ENCODE measurements around the gene ZNF75A. TPM values are rescaled to one million over a fixed set of nuclear protein-coding genes. Genes with fewer than 3 reads are reported as not detected.

Gene ZNF75A
- total RNA-seq, 5 donors from 2014 or later (not counting 1 experiment from before 2014, with no cell fraction given) = 46.0 to 68.7 (median 60.3) TPM

DNA sequence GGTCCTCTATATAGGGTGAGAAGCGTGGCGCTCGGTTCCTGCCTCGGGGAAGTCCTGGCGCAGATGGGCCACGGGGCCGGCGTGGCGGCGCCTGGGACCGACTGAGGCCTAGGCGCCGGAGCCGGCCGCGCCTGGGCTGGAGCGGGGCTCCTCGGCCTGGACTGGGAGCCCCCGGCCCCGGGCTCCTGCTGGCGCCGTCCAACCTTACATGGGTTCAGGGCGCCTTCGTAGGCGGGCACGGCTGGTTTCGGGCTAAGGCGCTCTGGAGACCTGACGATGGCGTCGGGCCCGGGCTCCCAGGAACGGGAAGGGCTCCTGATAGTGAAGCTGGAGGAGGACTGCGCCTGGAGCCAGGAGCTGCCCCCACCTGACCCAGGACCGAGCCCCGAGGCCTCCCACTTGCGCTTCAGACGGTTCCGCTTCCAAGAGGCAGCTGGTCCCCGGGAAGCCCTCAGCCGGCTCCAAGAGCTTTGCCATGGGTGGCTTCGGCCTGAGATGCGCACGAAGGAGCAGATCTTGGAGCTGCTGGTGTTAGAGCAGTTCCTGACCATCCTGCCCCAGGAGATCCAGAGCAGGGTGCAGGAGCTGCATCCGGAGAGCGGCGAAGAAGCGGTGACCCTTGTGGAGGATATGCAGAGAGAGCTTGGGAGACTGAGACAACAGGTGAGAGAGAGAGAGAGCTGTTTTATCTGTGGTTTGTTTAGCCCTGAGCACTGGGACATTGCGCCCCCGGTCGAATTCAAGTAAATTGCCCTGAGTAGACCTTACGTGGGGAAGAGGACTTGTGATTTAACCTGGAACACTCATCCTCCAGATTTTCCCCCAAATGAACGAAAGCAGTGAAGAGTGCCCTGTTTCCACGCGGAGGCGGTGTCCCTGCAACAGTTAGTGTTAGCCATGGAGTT lies 21.5 kb upstream of the ZNF75A start:
- DNase-seq = peak in 1 of 35 experiments; percentile 13
- Mint-ChIP-seq H3K36me3 (peaks cover 43% of the 10 kb centered on the region), H3K9me3 (peaks cover 0 to 9% (median 7%) of the 10 kb centered on the region in 3 donors), H3K4me3 (peak overlapping the region; percentile 85 to 95 (median 93)), H3K27me3 (peaks cover 0 to 1% of the 10 kb centered on the region in 2 donors), H3K4me1 (peaks cover 32 to 46% (median 35%) of the 10 kb centered on the region in 3 donors), H3K27ac (peak overlapping the region; percentile 97 to 98)
- Histone ChIP-seq H3K27ac (ENCODE audit: low read length) (peak overlapping the region; percentile 97), H3K27me3 (replicated peaks in 1 of 2; ENCODE audit: control insufficient read depth in 2 of 2, extremely low read depth in 1 of 2, insufficient read depth in 2 of 2, low read length in 1 of 2) (peaks cover 0 to 12% of the 10 kb centered on the region in 2 experiments), H3K9me3 (peaks cover 7% of the 10 kb centered on the region), H3K36me3 (ENCODE audit: control insufficient read depth in 2 of 2, extremely low read depth in 1 of 2, insufficient read depth in 1 of 2, low read length in 1 of 2) (peaks cover 9 to 27% of the 10 kb centered on the region in 2 donors), H3K4me3 (ENCODE audit: control insufficient read depth in 1 of 2, extremely low read depth in 1 of 2, low read length in 1 of 2) (peak overlapping the region; percentile 80 to 96), H3K4me1 (ENCODE audit: control insufficient read depth in 1 of 2, extremely low read depth in 1 of 2, insufficient read depth in 2 of 2, low read length in 2 of 2) (peaks cover 12 to 32% of the 10 kb centered on the region in 2 experiments)
- 1% methylated on average over 47 of the region's 56 CpGs for WGBS (ENCODE audit: insufficient coverage)
- no peak for ATAC-seq (replicated peaks in 1 of 4)
- ChIA-PET POLR2A (interaction anchor here in 1 of 2 donors (0.6 to 1.1 kb wide), 3 partner anchors 152 to 1319 kb away, joined by 3 to 4 read pairs (median 3); partner anchors contain the start of gene RPS2), CTCF (no interaction called here)

DNA sequence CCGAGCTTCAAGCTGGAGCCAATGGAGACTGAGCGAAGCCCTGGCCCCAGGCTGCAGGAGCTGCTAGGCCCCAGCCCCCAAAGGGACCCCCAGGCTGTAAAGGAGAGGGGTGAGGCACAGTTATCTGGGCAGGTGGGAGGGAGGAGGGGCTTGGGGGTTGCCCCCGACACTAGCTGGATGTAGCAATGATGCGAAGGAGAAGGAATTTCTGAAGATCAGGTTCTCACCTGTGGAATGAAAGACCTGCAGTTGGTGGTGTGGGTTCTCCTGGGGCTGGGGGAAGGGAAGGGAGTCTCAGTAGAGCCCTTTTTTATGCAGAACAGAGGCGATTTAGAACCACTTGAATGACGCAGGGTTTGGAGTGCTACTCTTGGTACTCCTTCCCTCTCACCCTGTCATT lies 20.2 kb upstream of the ZNF75A start:
- peaks cover 0 to 18% (median 7%) of the 10 kb centered on the region in 3 donors for H3K9me3 Mint-ChIP-seq
- Histone ChIP-seq H3K27me3 (replicated peaks in 1 of 2; ENCODE audit: control insufficient read depth in 2 of 2, extremely low read depth in 1 of 2, insufficient read depth in 2 of 2, low read length in 1 of 2) (peaks cover 0 to 4% of the 10 kb centered on the region in 2 experiments), H3K9me3 (peaks cover 10% of the 10 kb centered on the region), H3K4me1 (ENCODE audit: control insufficient read depth in 1 of 2, extremely low read depth in 1 of 2, insufficient read depth in 2 of 2, low read length in 2 of 2) (peaks cover 12 to 32% of the 10 kb centered on the region in 2 experiments), H3K27ac (ENCODE audit: low read length) (no peak overlapping the region), H3K36me3 (ENCODE audit: control insufficient read depth in 2 of 2, extremely low read depth in 1 of 2, insufficient read depth in 1 of 2, low read length in 1 of 2) (peaks cover 20 to 40% of the 10 kb centered on the region in 2 donors), H3K4me3 (ENCODE audit: control insufficient read depth in 1 of 2, extremely low read depth in 1 of 2, low read length in 1 of 2) (peak overlapping the region; percentile 80 to 96)
- CTCF ChIA-PET = no interaction called here
- H3K27ac Mint-ChIP-seq = peak overlapping the region in 1 of 2 donors; percentile 52
- H3K36me3 Mint-ChIP-seq = peaks cover 55% of the 10 kb centered on the region
- H3K4me3 Mint-ChIP-seq = peak overlapping the region; percentile 85 to 95 (median 93)
- H3K27me3 Mint-ChIP-seq = peaks cover 0 to under 1% of the 10 kb centered on the region in 2 donors
- POLR2A ChIA-PET = no interaction called here
- ATAC-seq (replicated peaks in 1 of 4) (no peak), DNase-seq (no peak)
- H3K4me1 Mint-ChIP-seq = peaks cover 32 to 46% (median 35%) of the 10 kb centered on the region in 3 donors
- 100% methylated on average over 4 of the region's 6 CpGs for WGBS (ENCODE audit: insufficient coverage)

DNA sequence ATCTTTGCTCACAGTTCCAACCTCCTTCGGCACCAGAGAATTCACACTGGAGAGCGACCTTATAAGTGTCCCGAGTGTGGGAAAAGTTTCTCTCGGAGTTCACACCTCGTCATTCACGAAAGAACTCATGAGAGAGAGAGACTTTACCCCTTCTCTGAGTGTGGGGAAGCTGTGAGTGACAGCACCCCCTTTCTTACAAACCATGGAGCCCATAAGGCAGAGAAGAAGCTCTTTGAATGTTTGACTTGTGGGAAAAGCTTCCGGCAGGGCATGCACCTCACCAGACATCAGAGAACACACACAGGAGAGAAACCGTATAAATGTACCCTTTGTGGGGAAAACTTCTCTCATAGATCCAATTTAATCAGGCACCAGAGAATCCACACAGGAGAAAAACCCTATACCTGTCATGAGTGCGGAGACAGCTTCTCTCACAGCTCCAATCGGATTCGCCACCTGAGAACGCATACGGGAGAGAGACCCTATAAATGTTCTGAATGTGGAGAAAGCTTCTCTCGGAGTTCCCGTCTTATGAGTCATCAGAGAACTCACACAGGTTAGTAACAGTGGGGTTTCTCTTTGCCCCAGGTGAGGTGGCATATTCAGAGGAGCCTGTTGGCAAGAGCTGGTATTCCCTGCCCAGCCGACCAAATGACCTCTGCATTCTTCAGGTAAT lies 15.2 kb upstream of the ZNF75A start:
- H3K4me1 ChIP-seq (ENCODE audit: control insufficient read depth in 1 of 2, extremely low read depth in 1 of 2, insufficient read depth in 2 of 2, low read length in 2 of 2) = peaks cover 0 to 2% of the 10 kb centered on the region in 2 experiments
- DNase-seq = no peak
- ChIA-PET POLR2A (no interaction called here), CTCF (no interaction called here)
- H3K27ac Mint-ChIP-seq = no peak overlapping the region
- peaks cover 10% of the 10 kb centered on the region for H3K9me3 ChIP-seq
- ATAC-seq (replicated peaks in 1 of 4) = no peak
- H3K36me3 ChIP-seq (ENCODE audit: control insufficient read depth in 2 of 2, extremely low read depth in 1 of 2, insufficient read depth in 1 of 2, low read length in 1 of 2) = peaks cover 29 to 67% of the 10 kb centered on the region in 2 donors
- H3K27me3 ChIP-seq (replicated peaks in 1 of 2; ENCODE audit: control insufficient read depth in 2 of 2, extremely low read depth in 1 of 2, insufficient read depth in 2 of 2, low read length in 1 of 2) = no peaks in the 10 kb centered on the region
- peaks cover 85% of the 10 kb centered on the region for H3K36me3 Mint-ChIP-seq
- 100% methylated on average over 3 of the region's 16 CpGs for WGBS (ENCODE audit: insufficient coverage)
- peaks cover 14 to 45% (median 34%) of the 10 kb centered on the region in 3 donors for H3K9me3 Mint-ChIP-seq
- H3K4me3 Mint-ChIP-seq = no peak overlapping the region
- H3K4me1 Mint-ChIP-seq = peaks cover 14 to 19% (median 19%) of the 10 kb centered on the region in 3 donors
- peak overlapping the region in 1 of 2 donors; percentile 60 for H3K4me3 ChIP-seq (ENCODE audit: control insufficient read depth in 1 of 2, extremely low read depth in 1 of 2, low read length in 1 of 2)
- H3K27ac ChIP-seq (ENCODE audit: low read length) = no peak overlapping the region
- no peaks in the 10 kb centered on the region for H3K27me3 Mint-ChIP-seq

DNA sequence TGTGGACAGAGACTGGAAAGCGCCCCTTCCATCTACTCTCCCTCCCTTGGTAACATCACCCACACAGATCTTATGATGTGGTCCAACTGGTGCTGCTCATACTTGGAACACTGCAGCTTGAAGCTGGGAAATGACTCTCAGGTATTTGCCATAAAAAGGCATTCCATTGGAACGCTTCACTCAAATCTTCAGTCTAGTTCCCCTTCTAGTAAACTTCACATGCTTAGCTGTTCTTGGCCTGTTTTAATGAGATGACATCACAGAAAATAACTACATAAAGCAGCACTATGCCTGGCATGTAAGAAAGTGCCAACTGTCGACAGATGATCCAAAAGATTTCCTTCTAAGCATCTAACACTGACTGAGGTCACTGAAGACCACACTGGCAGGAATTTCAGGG lies 12.7 kb upstream of the ZNF75A start:
- Histone ChIP-seq H3K4me1 (ENCODE audit: control insufficient read depth in 1 of 2, extremely low read depth in 1 of 2, insufficient read depth in 2 of 2, low read length in 2 of 2) (no peaks in the 10 kb centered on the region), H3K36me3 (ENCODE audit: control insufficient read depth in 2 of 2, extremely low read depth in 1 of 2, insufficient read depth in 1 of 2, low read length in 1 of 2) (peaks cover 21 to 48% of the 10 kb centered on the region in 2 donors), H3K27ac (ENCODE audit: low read length) (no peak overlapping the region), H3K4me3 (ENCODE audit: control insufficient read depth in 1 of 2, extremely low read depth in 1 of 2, low read length in 1 of 2) (peak overlapping the region in 1 of 2 donors; percentile 12), H3K27me3 (replicated peaks in 1 of 2; ENCODE audit: control insufficient read depth in 2 of 2, extremely low read depth in 1 of 2, insufficient read depth in 2 of 2, low read length in 1 of 2) (no peaks in the 10 kb centered on the region), H3K9me3 (peaks cover 10% of the 10 kb centered on the region)
- Mint-ChIP-seq H3K9me3 (peaks cover 22 to 48% (median 44%) of the 10 kb centered on the region in 3 donors), H3K27ac (no peak overlapping the region), H3K36me3 (peaks cover 70% of the 10 kb centered on the region), H3K27me3 (no peaks in the 10 kb centered on the region), H3K4me3 (no peak overlapping the region), H3K4me1 (peaks cover 0 to 6% (median 5%) of the 10 kb centered on the region in 3 donors)
- WGBS (ENCODE audit: insufficient coverage) = 100% methylated on average over 1 of the region's 3 CpGs
- ChIA-PET CTCF (no interaction called here), POLR2A (interaction anchor here in 1 of 2 donors (0.6 kb wide), 1 partner anchor 125 kb away, joined by 4 read pairs; no protein-coding TSS in a partner anchor)
- ATAC-seq (replicated peaks in 1 of 4) = no peak
- no peak for DNase-seq

DNA sequence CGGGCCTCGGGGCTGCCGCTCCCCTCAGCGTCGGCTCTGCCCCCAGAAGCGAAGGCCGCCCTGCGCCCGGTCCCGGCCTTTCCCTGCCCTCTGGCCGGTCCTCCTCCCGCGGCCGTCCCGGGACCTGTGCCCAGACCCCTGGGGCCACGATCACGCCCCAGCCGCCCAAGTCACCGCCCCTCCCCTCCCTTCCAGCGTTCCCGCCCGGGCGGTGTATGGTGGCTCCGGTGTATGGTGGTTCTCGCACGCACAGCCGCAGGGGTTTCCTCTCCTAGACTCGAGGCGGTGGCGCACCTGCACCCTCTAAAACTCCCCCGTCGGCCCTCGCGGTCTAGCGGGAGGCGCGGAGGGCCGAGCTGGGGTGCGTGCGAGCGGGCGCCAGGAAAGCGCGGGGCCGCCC lies 10.1 kb upstream of the ZNF75A start:
- Mint-ChIP-seq H3K4me3 (no peak overlapping the region), H3K27ac (no peak overlapping the region), H3K36me3 (peaks cover 60% of the 10 kb centered on the region), H3K4me1 (peaks cover 0 to 6% (median 3%) of the 10 kb centered on the region in 3 donors), H3K9me3 (peaks cover 29 to 61% (median 55%) of the 10 kb centered on the region in 3 donors), H3K27me3 (no peaks in the 10 kb centered on the region)
- Histone ChIP-seq H3K4me1 (ENCODE audit: control insufficient read depth in 1 of 2, extremely low read depth in 1 of 2, insufficient read depth in 2 of 2, low read length in 2 of 2) (no peaks in the 10 kb centered on the region), H3K27me3 (replicated peaks in 1 of 2; ENCODE audit: control insufficient read depth in 2 of 2, extremely low read depth in 1 of 2, insufficient read depth in 2 of 2, low read length in 1 of 2) (no peaks in the 10 kb centered on the region), H3K9me3 (peaks cover 10% of the 10 kb centered on the region), H3K27ac (ENCODE audit: low read length) (no peak overlapping the region), H3K36me3 (ENCODE audit: control insufficient read depth in 2 of 2, extremely low read depth in 1 of 2, insufficient read depth in 1 of 2, low read length in 1 of 2) (peaks cover 9 to 26% of the 10 kb centered on the region in 2 donors), H3K4me3 (ENCODE audit: control insufficient read depth in 1 of 2, extremely low read depth in 1 of 2, low read length in 1 of 2) (no peak overlapping the region)
- DNase-seq = no peak
- ChIA-PET CTCF (no interaction called here), POLR2A (no interaction called here)
- 78% methylated on average over 38 of the region's 45 CpGs for WGBS (ENCODE audit: insufficient coverage)
- no peak for ATAC-seq (replicated peaks in 1 of 4)

DNA sequence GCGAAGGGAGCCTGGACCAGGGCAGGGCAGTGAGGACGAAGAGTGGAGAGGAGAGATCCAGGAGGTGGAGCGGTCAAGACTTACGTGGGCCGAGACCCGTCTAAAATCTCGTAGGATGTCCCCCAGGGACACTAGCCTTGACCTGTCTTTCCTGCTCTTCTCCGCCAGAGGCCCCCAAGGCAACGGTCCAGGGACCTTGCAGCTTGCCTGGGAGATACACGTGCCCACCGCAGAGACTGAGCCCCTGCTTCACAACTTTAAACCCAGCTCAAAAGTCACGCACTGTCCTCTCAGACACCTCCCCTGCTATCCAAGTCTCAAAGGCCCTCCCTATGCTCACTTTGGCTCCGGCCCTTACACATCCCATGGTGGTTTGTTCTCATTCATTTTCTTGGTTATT lies 9.5 kb upstream of the ZNF75A start:
- no peak overlapping the region for H3K27ac Mint-ChIP-seq
- Histone ChIP-seq H3K27me3 (replicated peaks in 1 of 2; ENCODE audit: control insufficient read depth in 2 of 2, extremely low read depth in 1 of 2, insufficient read depth in 2 of 2, low read length in 1 of 2) (no peaks in the 10 kb centered on the region), H3K4me3 (ENCODE audit: control insufficient read depth in 1 of 2, extremely low read depth in 1 of 2, low read length in 1 of 2) (no peak overlapping the region), H3K36me3 (ENCODE audit: control insufficient read depth in 2 of 2, extremely low read depth in 1 of 2, insufficient read depth in 1 of 2, low read length in 1 of 2) (peaks cover 8 to 20% of the 10 kb centered on the region in 2 donors), H3K9me3 (peaks cover 10% of the 10 kb centered on the region), H3K27ac (ENCODE audit: low read length) (no peak overlapping the region), H3K4me1 (ENCODE audit: control insufficient read depth in 1 of 2, extremely low read depth in 1 of 2, insufficient read depth in 2 of 2, low read length in 2 of 2) (no peaks in the 10 kb centered on the region)
- no peak for DNase-seq
- peaks cover 60% of the 10 kb centered on the region for H3K36me3 Mint-ChIP-seq
- ATAC-seq (replicated peaks in 1 of 4) = no peak
- no peak overlapping the region for H3K4me3 Mint-ChIP-seq
- ChIA-PET CTCF (interaction anchor here in 1 of 2 donors (0.7 kb wide), 1 partner anchor 26 kb away, joined by 3 read pairs; no protein-coding TSS in a partner anchor), POLR2A (no interaction called here)
- peaks cover 0 to 6% (median 3%) of the 10 kb centered on the region in 3 donors for H3K4me1 Mint-ChIP-seq
- H3K27me3 Mint-ChIP-seq = no peaks in the 10 kb centered on the region
- whole genome bisulfite sequencing (ENCODE audit: insufficient coverage) = 94% methylated on average over 13 of the region's 13 CpGs
- H3K9me3 Mint-ChIP-seq = peaks cover 29 to 67% (median 59%) of the 10 kb centered on the region in 3 donors

Measured in T-cell (primary cell).